ENCODE measurements around the gene NUMBL.

DNA sequence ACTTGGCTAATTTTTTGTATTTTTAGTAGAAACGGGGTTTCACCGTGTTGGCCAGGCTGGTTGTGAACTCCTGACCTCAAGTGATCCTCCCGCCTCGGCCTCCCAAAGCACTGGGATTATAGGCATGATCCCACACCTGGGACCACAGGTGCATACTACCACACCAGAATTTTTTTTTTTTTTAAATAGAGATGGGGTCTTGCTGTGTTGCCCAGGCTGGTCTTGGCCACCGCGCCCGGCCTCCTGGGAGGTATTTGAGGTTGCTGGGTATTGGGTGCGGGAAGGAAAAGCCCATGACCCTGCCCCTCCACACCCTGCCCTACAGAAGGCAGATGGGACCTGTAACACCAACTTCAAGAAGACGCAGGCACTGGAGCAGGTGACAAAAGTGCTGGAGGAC is 46.2 kb upstream of the NUMBL start:
- TF ChIP-seq, protein P1, sequence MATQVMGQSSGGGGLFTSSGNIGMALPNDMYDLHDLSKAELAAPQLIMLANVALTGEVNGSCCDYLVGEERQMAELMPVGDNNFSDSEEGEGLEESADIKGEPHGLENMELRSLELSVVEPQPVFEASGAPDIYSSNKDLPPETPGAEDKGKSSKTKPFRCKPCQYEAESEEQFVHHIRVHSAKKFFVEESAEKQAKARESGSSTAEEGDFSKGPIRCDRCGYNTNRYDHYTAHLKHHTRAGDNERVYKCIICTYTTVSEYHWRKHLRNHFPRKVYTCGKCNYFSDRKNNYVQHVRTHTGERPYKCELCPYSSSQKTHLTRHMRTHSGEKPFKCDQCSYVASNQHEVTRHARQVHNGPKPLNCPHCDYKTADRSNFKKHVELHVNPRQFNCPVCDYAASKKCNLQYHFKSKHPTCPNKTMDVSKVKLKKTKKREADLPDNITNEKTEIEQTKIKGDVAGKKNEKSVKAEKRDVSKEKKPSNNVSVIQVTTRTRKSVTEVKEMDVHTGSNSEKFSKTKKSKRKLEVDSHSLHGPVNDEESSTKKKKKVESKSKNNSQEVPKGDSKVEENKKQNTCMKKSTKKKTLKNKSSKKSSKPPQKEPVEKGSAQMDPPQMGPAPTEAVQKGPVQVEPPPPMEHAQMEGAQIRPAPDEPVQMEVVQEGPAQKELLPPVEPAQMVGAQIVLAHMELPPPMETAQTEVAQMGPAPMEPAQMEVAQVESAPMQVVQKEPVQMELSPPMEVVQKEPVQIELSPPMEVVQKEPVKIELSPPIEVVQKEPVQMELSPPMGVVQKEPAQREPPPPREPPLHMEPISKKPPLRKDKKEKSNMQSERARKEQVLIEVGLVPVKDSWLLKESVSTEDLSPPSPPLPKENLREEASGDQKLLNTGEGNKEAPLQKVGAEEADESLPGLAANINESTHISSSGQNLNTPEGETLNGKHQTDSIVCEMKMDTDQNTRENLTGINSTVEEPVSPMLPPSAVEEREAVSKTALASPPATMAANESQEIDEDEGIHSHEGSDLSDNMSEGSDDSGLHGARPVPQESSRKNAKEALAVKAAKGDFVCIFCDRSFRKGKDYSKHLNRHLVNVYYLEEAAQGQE (IDR thresholded peaks at IDR 0.05) = no peak
- TF ChIP-seq CHD2 (IDR thresholded peaks at IDR 0.05; ENCODE audit: low read length, partially characterized antibody) (no peak), HDAC2 (IDR thresholded peaks at IDR 0.05) (no peak), GATA3 (IDR thresholded peaks at IDR 0.05; ENCODE audit: borderline replicate concordance) (no peak), POLR2AphosphoS2 (conservative IDR thresholded peaks at IDR 0.05; ENCODE audit: low read length) (no peak), FOSL2 (IDR thresholded peaks at IDR 0.05) (no peak), FOSL2 (CRISPR knock-in tag; IDR thresholded peaks at IDR 0.05) (no peak), SMC3 (IDR thresholded peaks at IDR 0.05) (no peak), NPAS2 (CRISPR knock-in tag; IDR thresholded peaks at IDR 0.05; ENCODE audit: borderline replicate concordance) (no peak), CBX8 (IDR thresholded peaks at IDR 0.05) (no peak), JUNB (IDR thresholded peaks at IDR 0.05) (no peak), HEYL (CRISPR knock-in tag; IDR thresholded peaks at IDR 0.05) (no peak)
- TF ChIP-seq, protein P2, sequence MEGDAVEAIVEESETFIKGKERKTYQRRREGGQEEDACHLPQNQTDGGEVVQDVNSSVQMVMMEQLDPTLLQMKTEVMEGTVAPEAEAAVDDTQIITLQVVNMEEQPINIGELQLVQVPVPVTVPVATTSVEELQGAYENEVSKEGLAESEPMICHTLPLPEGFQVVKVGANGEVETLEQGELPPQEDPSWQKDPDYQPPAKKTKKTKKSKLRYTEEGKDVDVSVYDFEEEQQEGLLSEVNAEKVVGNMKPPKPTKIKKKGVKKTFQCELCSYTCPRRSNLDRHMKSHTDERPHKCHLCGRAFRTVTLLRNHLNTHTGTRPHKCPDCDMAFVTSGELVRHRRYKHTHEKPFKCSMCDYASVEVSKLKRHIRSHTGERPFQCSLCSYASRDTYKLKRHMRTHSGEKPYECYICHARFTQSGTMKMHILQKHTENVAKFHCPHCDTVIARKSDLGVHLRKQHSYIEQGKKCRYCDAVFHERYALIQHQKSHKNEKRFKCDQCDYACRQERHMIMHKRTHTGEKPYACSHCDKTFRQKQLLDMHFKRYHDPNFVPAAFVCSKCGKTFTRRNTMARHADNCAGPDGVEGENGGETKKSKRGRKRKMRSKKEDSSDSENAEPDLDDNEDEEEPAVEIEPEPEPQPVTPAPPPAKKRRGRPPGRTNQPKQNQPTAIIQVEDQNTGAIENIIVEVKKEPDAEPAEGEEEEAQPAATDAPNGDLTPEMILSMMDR (IDR thresholded peaks at IDR 0.05) = no peak

Measured in A549 (cell line).